GM12878 (cell line): Measurements from ENCODE around the gene COL23A1. TPM values are rescaled to one million over a fixed set of nuclear protein-coding genes. Genes with fewer than 3 reads are reported as not detected.

Experiments
- ATAC-seq: fragments of 200-7000 bp; cut with Tn5 transposase; 3 replicates; pipeline ENCODE4 v1.9.1; 2020; ENCODE audit warnings: mild to moderate bottlenecking, moderate library complexity
- BruUV-seq: library from RNA; stranded (reverse); fragments of 400-500 nt; replicated peaks from 2 replicates; lab custom pipeline; 2021; lab: Mats Ljungman, UMichigan
- CTCF ChIA-PET: fragments of 300-600 bp; sonication (Branson Sonifier 250); formaldehyde crosslinking; extraction: SDS; loops from one replicate; lab custom pipeline; 2021; ENCODE audit warnings: inconsistent platforms; lab: Yijun Ruan, JAX
- POLR2A ChIA-PET: fragments of 350-600 bp; formaldehyde crosslinking; extraction: SDS; loops from one replicate; lab custom pipeline; 2021; ENCODE audit warnings: inconsistent platforms; lab: Charles Lee
- RAD21 ChIA-PET: fragments of 300-600 bp; sonication (Branson Sonifier 250); formaldehyde crosslinking; loops from one replicate; lab custom pipeline; 2023; ENCODE audit warnings: antibody characterized with exemption; ENCODE audit not compliant: unreplicated experiment; lab: Charles Lee
- SMC1A ChIA-PET: fragments of 300-600 bp; sonication (Branson Sonifier 250); formaldehyde crosslinking; loops from one replicate; lab custom pipeline; 2023; ENCODE audit not compliant: unreplicated experiment, uncharacterized antibody; lab: Charles Lee
- DNase-seq: peaks from one replicate; pipeline ENCODE4 v3.0.0-alpha.2; 2011; ENCODE audit warnings: low read depth, low spot score
- FAIRE-seq: peaks from 3 replicates; lab custom pipeline; 2011; peaks lifted over from hg19 to GRCh38; lab: Jason Lieb, UNC
- H2AFZ ChIP-seq: 2 replicates; pipeline ENCODE4 v1.6.0; 2011; ENCODE audit warnings: low read depth, low read length, control low read depth; ENCODE audit not compliant: control insufficient read depth
- H3K27ac ChIP-seq: 2 replicates; pipeline ENCODE4 v1.5.1; 2011; ENCODE audit warnings: control low read depth; ENCODE audit not compliant: control insufficient read depth, insufficient read depth
- H3K27me3 ChIP-seq, 2 experiments: replicated peaks in 1 of 2; 2 replicates each; pipeline versions ENCODE4 v1.6.0 to v1.6.1; 2011; ENCODE audit warnings: low read length in 1 of 2; ENCODE audit not compliant: control insufficient read depth in 2 of 2, insufficient read depth in 2 of 2
- H3K36me3 ChIP-seq, 2 experiments: 2 replicates each; pipeline ENCODE4 v1.5.1; 2011; ENCODE audit warnings: low read length in 1 of 2; ENCODE audit not compliant: control insufficient read depth in 2 of 2, insufficient read depth in 2 of 2
- H3K4me1 ChIP-seq: 2 replicates; pipeline ENCODE4 v1.6.1; 2011; ENCODE audit warnings: mild to moderate bottlenecking, low read length, moderate library complexity, mixed read lengths; ENCODE audit not compliant: control insufficient read depth, insufficient read depth
- H3K4me2 ChIP-seq: 2 replicates; pipeline ENCODE4 v1.6.0; 2011; ENCODE audit warnings: control low read depth; ENCODE audit not compliant: control insufficient read depth, insufficient read depth
- H3K4me3 ChIP-seq: fragments of 200-600 bp; sonication (generic); 2 replicates; pipeline ENCODE4 v1.5.1; 2016
- H3K79me2 ChIP-seq: 2 replicates; pipeline ENCODE4 v1.6.0; 2011; ENCODE audit warnings: low read length; ENCODE audit not compliant: control insufficient read depth, insufficient read depth
- H3K9ac ChIP-seq: 2 replicates; pipeline ENCODE4 v1.8.0; 2011; ENCODE audit warnings: low read length, control low read depth, mixed read lengths; ENCODE audit not compliant: control insufficient read depth, insufficient read depth
- H3K9me3 ChIP-seq: replicated peaks from 3 replicates; pipeline ENCODE4 v1.5.1; 2011; ENCODE audit warnings: mild to moderate bottlenecking, low read length; ENCODE audit not compliant: control insufficient read depth, insufficient read depth
- H4K20me1 ChIP-seq: 2 replicates; pipeline ENCODE4 v1.6.0; 2011; ENCODE audit not compliant: control insufficient read depth, insufficient read depth
- BHLHE40 ChIP-seq, 2 experiments: fragments of 450-650 bp in 1 of 2; IDR thresholded peaks; 2 replicates each; pipeline ENCODE4 v1.6.1; 2011 to 2017; ENCODE audit warnings: low read depth in 2 of 2, borderline replicate concordance in 1 of 2, improper control_type of control experiment in 1 of 2, low read length in 1 of 2, mild to moderate bottlenecking in 1 of 2
- BRCA1 ChIP-seq: IDR thresholded peaks from 2 replicates; pipeline ENCODE4 v1.6.1; 2011; ENCODE audit warnings: low read depth, low read length, improper control_type of control experiment
- CREM ChIP-seq: IDR thresholded peaks from 2 replicates; pipeline ENCODE4 v1.6.1; 2014; ENCODE audit warnings: antibody characterized with exemption, low read depth
- EED ChIP-seq: sonication (generic); IDR thresholded peaks from 2 replicates; pipeline ENCODE4 v1.6.1; 2016; ENCODE audit warnings: antibody characterized with exemption, low read depth
- FOXK2 ChIP-seq: fragments of 450-650 bp; IDR thresholded peaks from 2 replicates; pipeline ENCODE4 v1.6.1; 2017; ENCODE audit warnings: mild to moderate bottlenecking, moderate library complexity
- FOXM1 ChIP-seq: IDR thresholded peaks from 2 replicates; pipeline ENCODE4 v1.6.1; 2012; ENCODE audit warnings: low read depth, mild to moderate bottlenecking, inconsistent platforms, low read length, moderate library complexity
- GATAD2B ChIP-seq: fragments of 450-650 bp; conservative IDR thresholded peaks from 2 replicates; pipeline ENCODE4 v1.6.1; 2017; ENCODE audit warnings: low read depth, mild to moderate bottlenecking, moderate library complexity
- IKZF1 ChIP-seq: fragments of 450-650 bp; conservative IDR thresholded peaks from 2 replicates; pipeline ENCODE4 v1.6.1; 2017; ENCODE audit warnings: antibody characterized with exemption, mild to moderate bottlenecking
- MLLT1 ChIP-seq: fragments of 450-650 bp; IDR thresholded peaks from 2 replicates; pipeline ENCODE4 v1.6.1; 2016; ENCODE audit warnings: mild to moderate bottlenecking
- POLR2AphosphoS5 ChIP-seq: IDR thresholded peaks from 2 replicates; pipeline ENCODE4 v1.6.1; 2011; ENCODE audit warnings: mild to moderate bottlenecking, low read length, inconsistent platforms
- ZNF207 ChIP-seq: fragments of 450-650 bp; IDR thresholded peaks from 2 replicates; pipeline ENCODE4 v1.6.1; 2014; ENCODE audit warnings: antibody characterized with exemption, mild to moderate bottlenecking, borderline replicate concordance
- ZNF384 ChIP-seq: IDR thresholded peaks from 2 replicates; pipeline ENCODE4 v1.6.1; 2012; ENCODE audit warnings: low read depth, mild to moderate bottlenecking, low read length, improper control_type of control experiment, borderline replicate concordance
- ZSCAN29 ChIP-seq: fragments of 450-650 bp; IDR thresholded peaks from 2 replicates; pipeline ENCODE4 v1.6.1; 2017; ENCODE audit warnings: mild to moderate bottlenecking, moderate library complexity
- WGBS: methylation state at CpG from one replicate; pipeline ENCODE4 v1.1.6; 2016; ENCODE audit warnings: low lambda C conversion rate; ENCODE audit not compliant: insufficient replicate concordance, insufficient coverage; ENCODE audit errors: missing lambda C conversion rate; 5-methylcytosine and 5-hydroxymethylcytosine counted together
- in situ Hi-C: fragments of 300-500 bp; cut with MboI; formaldehyde crosslinking; loops from 9 replicates; pipeline ENCODE4 v1.14.3; 2018; ENCODE audit warnings: mixed read lengths
- intact Hi-C: fragments of 100-400 bp; cut with micrococcal nuclease; formaldehyde crosslinking; loops from one replicate; pipeline ENCODE4 v1.14.2; 2022; ENCODE audit not compliant: unreplicated experiment
- polyA plus RNA-seq, 11 experiments: library from polyadenylated mRNA; depleted of rRNA in 4 of 11; unstranded in 6 of 11; stranded (reverse) in 5 of 11; fragments of >200 nt; fragmentation: Nextera tagmentation in 4 of 11; fragmentation: Illumina TruSeq in 1 of 11; extraction: Ambion mirVana in 4 of 11; extraction: Trizol in 1 of 11; gene quantifications; 1 replicate in 1 of 11; 2 replicates in 10 of 11; pipeline versions ENCODE4 v1.2.1 to v1.2.3, GENCODE V29; 2011 to 2016; ENCODE audit warnings: inconsistent platforms in 2 of 11, missing spikeins in 2 of 11, low read depth in 1 of 11
- total RNA-seq, 4 experiments: library from RNA; depleted of rRNA in 3 of 4; stranded (reverse); fragments of >200 nt in 3 of 4; fragmentation: Illumina TruSeq in 1 of 4; extraction: Trizol in 1 of 4; gene quantifications; 2 replicates each; pipeline versions ENCODE4 v1.2.1 to v1.2.3, GENCODE V29; 2013 to 2021
- TF ChIP-seq, protein P1 (sequence below): IDR thresholded peaks from 2 replicates; pipeline ENCODE4 v1.6.1; 2011; ENCODE audit warnings: low read depth, low read length, improper control_type of control experiment, borderline replicate concordance
- TF ChIP-seq, protein P2 (sequence below): fragments of 450-650 bp; IDR thresholded peaks from 2 replicates; pipeline ENCODE4 v1.6.1; 2018; ENCODE audit warnings: borderline replicate concordance, mild to moderate bottlenecking; ENCODE audit not compliant: partially characterized antibody
- TF ChIP-seq, protein P3 (sequence below), 3 experiments: IDR thresholded peaks in 2 of 3; conservative IDR thresholded peaks in 1 of 3; 2 replicates each; pipeline ENCODE4 v1.5.1; 2011; ENCODE audit warnings: low read depth in 3 of 3, low read length in 3 of 3, mild to moderate bottlenecking in 3 of 3, control low read depth in 2 of 3, moderate library complexity in 2 of 3, inconsistent platforms in 1 of 3, mixed read lengths in 1 of 3; ENCODE audit not compliant: control insufficient read depth in 2 of 3, insufficient read depth in 1 of 3; ENCODE audit errors: extremely low read depth in 1 of 3

Gene COL23A1
- total and polyA plus RNA-seq, 10 of the 15 experiments (the other 5 are each of a cell fraction or from before 2014, with no cell fraction given), result 0.03 to 0.83 (median 0.09) TPM; not detected in 5

DNA sequence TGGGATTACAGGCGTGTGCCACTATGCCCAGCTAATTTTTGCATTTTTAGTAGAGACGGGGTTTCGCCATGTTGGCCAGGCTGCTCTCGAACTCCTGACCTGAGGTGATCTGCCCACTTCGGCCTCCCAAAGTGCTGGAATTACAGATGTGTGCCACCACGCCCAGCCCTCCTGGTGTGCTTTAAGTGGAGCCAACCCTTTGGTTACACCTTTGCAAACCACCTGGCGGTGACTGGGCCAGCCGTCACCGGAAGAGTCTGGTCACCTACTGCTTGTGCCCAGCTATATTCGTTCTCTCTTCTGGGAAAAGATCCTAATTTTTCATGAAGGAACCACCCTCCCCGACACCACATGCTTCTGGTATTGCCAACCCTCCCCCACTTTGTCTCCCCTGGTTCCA, 35.9 kb downstream of the COL23A1 start:
- BruUV-seq, result no TSS peak
- WGBS, result 46% methylated on average over 11 of the region's 11 CpGs
- no peaks in the 10 kb centered on the region for H3K79me2 ChIP-seq
- no peak overlapping the region for H2AFZ ChIP-seq
- H3K27ac ChIP-seq, result no peak overlapping the region
- no peaks in the 10 kb centered on the region for H3K4me1 ChIP-seq
- intact Hi-C loops, result no loop called here
- no peak for DNase-seq
- in situ Hi-C loops, result loop anchor here (5.0 kb wide), 1 partner anchor 277 kb away; no protein-coding TSS in a partner anchor
- ChIA-PET RAD21 (no interaction called here), SMC1A (no interaction called here), POLR2A (no interaction called here)
- no peaks in the 10 kb centered on the region for H3K27me3 ChIP-seq
- H3K9ac ChIP-seq, result no peak overlapping the region
- no peak for FAIRE-seq
- H3K36me3 ChIP-seq, result no peaks in the 10 kb centered on the region
- no peaks in the 10 kb centered on the region for H4K20me1 ChIP-seq
- H3K4me2 ChIP-seq, result no peak overlapping the region
- no peaks in the 10 kb centered on the region for H3K9me3 ChIP-seq
- H3K4me3 ChIP-seq, result no peak overlapping the region
- ATAC-seq, result no peak
- no peak for TF ChIP-seq ZSCAN29
- TF ChIP-seq MLLT1, result no peak
- TF ChIP-seq BHLHE40 (IDR thresholded peaks at IDR 0.05; ENCODE audit: borderline replicate concordance in 1 of 2, low read depth in 2 of 2, low read length in 1 of 2), result no peak
- TF ChIP-seq GATAD2B, result no peak
- TF ChIP-seq, protein P1, sequence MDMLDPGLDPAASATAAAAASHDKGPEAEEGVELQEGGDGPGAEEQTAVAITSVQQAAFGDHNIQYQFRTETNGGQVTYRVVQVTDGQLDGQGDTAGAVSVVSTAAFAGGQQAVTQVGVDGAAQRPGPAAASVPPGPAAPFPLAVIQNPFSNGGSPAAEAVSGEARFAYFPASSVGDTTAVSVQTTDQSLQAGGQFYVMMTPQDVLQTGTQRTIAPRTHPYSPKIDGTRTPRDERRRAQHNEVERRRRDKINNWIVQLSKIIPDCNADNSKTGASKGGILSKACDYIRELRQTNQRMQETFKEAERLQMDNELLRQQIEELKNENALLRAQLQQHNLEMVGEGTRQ, result no peak
- no peak for TF ChIP-seq EED
- no peak for TF ChIP-seq BRCA1
- no peak for TF ChIP-seq CREM
- TF ChIP-seq, protein P2, sequence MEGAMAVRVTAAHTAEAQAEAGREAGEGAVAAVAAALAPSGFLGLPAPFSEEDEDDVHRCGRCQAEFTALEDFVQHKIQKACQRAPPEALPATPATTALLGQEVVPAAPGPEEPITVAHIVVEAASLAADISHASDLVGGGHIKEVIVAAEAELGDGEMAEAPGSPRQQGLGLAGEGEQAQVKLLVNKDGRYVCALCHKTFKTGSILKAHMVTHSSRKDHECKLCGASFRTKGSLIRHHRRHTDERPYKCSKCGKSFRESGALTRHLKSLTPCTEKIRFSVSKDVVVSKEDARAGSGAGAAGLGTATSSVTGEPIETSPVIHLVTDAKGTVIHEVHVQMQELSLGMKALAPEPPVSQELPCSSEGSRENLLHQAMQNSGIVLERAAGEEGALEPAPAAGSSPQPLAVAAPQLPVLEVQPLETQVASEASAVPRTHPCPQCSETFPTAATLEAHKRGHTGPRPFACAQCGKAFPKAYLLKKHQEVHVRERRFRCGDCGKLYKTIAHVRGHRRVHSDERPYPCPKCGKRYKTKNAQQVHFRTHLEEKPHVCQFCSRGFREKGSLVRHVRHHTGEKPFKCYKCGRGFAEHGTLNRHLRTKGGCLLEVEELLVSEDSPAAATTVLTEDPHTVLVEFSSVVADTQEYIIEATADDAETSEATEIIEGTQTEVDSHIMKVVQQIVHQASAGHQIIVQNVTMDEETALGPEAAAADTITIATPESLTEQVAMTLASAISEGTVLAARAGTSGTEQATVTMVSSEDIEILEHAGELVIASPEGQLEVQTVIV, result no peak
- TF ChIP-seq ZNF384, result no peak
- TF ChIP-seq FOXK2, result no peak
- TF ChIP-seq, protein P3, sequence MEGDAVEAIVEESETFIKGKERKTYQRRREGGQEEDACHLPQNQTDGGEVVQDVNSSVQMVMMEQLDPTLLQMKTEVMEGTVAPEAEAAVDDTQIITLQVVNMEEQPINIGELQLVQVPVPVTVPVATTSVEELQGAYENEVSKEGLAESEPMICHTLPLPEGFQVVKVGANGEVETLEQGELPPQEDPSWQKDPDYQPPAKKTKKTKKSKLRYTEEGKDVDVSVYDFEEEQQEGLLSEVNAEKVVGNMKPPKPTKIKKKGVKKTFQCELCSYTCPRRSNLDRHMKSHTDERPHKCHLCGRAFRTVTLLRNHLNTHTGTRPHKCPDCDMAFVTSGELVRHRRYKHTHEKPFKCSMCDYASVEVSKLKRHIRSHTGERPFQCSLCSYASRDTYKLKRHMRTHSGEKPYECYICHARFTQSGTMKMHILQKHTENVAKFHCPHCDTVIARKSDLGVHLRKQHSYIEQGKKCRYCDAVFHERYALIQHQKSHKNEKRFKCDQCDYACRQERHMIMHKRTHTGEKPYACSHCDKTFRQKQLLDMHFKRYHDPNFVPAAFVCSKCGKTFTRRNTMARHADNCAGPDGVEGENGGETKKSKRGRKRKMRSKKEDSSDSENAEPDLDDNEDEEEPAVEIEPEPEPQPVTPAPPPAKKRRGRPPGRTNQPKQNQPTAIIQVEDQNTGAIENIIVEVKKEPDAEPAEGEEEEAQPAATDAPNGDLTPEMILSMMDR (IDR thresholded peaks at IDR 0.05 in 2 of 3, conservative IDR thresholded peaks at IDR 0.05 in 1 of 3; ENCODE audit: control insufficient read depth in 2 of 3, extremely low read depth in 1 of 3, insufficient read depth in 1 of 3, low read depth in 3 of 3, low read length in 3 of 3), result no peak
- TF ChIP-seq POLR2AphosphoS5, result no peak
- no peak for TF ChIP-seq ZNF207
- TF ChIP-seq IKZF1, result no peak
- TF ChIP-seq FOXM1, result no peak
- TF ChIP-seq, all 136 proteins: peak for 0
- CTCF ChIA-PET, result no interaction called here
